ENCODE results near the gene GDF11.

GDF11 gene

DNA sequence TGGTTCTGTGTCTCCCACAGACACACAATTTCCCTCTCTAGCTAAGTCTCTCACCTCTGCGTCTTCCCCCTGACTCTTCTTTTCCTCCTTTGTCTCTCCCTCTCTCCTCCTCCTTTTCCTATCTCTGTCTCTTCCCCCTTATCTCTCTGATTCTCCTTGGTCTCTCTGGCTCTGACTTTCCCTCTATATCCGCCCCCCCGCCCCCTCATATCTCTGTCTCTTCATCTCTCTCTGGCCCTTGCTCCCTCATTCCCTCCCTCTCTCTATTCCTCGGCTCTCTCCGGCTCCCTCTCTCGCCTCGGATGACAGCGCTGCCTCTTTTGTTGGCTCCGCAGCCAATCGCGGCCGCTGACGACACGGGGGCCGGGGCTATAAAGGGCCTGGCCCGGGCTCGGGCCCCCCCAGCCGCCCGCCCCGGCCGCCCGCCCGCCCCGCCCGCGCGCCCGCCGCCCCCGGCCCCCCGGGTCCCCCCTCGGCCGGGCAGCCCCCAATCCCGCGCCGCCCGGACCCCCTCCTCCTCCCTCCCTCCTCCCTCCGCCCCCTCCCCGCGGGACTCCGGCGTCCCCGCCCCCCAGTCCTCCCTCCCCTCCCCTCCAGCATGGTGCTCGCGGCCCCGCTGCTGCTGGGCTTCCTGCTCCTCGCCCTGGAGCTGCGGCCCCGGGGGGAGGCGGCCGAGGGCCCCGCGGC, at the start of gene GDF11:
Gene GDF11 (plus strand): TSS at position 404 of the 687 bp plus-strand sequence. CDS start 195 bp downstream, at position 599.
- peak; percentile 77 to 81 for DNase-seq

DNA sequence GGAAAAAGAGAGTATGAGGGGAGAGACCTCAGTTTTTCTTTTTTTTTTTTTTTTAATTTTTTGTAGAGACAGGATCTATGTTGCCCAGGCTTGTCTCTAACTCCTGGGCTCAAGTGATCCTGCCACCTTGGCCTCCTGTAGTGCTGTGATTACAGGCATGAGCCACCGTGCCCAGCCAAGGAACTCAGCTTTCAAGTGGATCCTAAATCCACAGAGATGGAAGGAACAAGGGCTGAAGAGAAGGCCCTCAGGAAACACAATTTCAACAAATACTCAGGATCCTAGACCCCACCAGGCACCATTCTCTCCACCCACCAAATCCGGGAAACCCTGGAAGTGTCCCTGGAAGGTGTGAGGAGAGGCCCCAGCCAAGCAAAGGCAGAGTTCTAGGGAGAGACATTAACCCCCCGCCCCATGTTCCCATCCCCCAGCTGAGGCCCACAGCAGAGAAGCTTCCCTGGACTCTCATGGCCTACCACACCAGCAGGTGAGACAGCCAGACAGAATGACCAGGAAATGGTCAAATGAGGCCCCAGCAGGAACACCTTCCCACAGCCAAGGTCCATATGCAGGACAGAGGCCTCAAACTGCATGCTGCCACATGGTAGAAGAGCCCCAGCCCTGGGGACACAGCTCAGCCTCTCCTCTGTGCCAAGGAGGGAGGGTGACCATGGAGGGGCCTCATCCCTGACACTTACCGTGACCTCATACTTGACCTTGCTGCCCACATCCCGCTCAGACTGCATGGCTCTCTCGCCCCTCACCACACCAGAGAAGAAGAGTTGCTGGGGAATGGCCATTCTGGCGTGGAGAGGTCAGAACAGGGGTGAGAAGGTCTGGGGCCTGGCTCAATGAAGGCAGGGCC, 49.4 kb upstream of the GDF11 start:
- no peak for DNase-seq

DNA sequence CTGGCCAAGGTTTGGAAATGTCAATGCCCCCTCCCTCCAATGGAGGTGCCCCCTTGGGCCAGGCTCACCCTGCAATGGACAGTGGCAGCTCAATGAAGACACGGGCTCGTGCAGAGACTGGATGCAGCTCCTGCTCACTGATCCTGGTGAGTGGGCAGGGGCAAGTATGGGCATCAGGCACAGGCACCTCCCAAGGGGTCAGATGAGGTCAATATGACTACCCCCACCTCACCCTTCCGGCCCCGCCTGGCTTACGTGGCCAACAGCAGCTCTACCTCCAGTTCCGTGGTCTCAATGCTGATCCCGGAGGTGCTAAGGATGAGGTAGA, 48.8 kb upstream of the GDF11 start:
- no peak for DNase-seq

DNA sequence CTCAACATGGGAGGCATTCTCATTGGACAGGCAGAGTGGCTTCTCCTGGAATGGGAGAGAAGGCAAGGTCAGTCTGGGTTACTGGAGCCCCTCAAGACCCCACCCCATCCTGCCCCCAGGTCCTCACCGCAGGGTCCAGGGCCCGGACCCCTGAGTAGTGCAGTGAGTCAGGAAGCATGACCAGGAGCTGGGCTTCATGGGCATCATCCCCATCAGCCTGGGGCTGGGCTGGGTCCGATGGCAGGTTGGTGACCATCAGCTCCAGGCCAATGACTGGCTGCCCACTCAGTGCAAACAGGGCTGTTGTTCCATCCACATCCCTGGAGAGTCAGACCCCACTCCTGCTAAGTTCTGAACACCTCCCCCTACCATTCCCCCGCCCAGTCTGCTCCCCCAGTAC, 48.3 kb upstream of the GDF11 start:
- DNase-seq = no peak

DNA sequence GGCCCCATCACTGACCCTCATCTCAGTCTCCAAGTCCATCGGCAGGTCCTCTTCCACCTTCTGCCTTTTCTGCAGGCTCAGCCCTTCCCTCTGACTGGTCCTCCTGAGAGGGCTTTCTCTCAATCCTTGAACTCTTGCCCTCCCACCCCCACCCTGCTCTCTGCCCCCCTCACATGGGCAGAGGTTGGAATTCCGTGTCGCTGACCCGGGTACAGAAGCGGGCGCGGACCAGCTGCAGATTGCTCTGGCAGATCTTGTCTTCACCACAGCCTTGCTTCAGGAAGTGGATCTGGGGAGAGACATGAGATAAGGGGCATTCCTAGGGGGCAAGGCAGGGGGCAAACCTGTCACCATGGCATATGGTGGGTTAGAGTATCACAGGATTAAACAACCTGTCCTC, 47.6 kb upstream of the GDF11 start:
- DNase-seq = no peak

DNA sequence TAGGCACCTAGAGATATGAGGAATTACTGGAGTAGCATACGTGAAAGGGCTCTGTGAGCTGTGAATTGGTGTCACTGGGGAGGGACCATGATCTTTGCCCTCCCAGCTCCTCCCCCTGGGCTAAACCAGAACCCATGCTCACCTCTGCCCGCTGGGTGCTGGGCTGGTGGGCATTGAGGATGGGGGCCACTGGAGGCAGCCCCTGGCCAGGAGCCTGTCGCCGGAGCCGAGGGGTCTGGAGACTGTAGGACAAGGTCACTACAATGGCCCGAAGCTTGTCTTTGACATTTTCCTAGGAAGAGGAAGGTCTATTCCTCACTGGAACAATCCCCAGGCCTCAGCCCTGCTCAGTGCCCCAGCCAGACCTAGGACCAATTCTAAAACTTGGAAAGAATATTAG, 46.8 kb upstream of the GDF11 start:
- DNase-seq = no peak

DNA sequence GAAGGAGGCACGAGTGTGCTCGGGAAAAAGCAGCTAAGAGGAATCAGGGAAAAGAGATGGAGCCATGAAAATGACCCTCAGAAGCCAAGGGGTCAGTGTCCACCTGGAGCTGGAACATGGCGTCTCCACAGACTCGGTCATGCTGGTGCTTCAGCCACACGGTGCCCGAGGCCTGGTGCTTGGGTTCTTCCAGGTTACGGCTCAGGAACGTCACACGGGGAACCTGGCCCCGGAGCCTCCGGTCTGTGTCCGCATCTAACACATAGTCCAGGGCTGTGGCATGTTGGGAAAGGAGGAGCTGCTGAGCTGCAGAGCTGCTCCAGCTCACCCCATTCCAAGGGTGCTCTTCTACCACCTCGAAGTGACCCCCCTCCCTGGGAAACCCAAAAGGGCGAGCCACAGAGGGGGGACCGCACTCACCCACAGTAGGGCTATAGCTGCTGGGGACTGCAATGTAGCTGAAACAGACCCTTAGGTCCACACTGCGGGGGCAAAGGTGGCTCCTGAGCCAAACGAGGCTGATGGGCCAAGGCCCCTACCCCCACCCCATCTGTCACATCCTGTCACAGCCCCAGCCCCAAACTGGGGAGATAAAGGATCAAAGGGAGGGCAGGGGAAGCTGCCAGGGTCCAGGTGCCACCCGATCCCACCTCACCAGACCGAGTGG, 46.0 kb upstream of the GDF11 start:
- DNase-seq = no peak

DNA sequence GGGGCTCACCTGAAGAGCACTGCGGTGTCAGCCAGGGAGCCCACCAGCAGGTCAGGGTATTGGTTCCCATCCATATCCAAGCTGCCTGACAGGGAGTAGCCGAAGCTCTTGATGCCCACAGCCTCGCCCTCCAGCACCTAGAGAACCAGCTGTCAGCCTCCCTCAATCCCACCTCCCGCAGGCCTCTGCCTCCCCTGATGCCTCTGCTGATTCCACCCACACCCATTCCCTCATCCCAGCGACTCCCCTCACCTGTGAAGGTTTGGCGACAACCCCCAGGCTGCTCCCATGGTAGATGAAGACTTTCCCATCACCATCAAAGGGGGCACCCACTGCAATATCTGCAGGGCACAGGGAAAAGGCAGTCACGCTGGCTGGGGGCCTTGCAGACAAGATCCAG, 45.2 kb upstream of the GDF11 start:
- no peak for DNase-seq

DNA sequence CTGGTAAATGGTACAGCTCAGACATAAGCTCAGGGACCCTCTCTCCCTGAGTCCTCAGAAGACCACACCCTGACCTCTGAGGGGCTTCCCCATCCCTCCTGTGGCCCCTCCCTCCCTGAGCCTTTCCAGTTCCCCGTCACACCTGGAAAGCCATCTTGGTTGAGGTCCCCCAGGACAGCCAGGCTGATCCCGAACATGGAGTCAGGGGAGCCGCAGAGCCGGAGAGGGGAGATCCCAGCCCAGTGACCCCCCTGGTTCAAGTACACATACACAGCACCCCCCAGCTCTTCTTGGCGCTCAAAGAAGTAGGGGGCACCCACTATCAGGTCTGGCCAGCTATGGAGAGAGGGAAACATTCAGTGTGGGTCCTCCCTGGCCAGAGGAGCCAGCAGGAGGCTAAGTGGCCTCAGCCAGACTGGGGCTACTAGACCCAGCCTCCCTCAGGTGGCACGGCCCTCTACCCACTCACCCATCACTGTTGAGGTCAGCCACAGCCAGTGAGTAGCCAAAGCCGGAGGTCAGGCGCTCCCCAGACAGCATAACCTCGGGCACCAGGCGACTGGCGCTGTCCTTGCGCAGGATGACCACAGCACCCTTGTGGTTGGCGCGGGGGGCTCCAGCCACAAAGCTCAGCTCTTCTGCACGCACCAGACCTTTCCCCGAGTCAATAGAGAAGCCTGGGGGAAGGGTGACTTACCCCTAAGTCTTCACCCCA, 44.5 kb upstream of the GDF11 start:
- DNase-seq = no peak

DNA sequence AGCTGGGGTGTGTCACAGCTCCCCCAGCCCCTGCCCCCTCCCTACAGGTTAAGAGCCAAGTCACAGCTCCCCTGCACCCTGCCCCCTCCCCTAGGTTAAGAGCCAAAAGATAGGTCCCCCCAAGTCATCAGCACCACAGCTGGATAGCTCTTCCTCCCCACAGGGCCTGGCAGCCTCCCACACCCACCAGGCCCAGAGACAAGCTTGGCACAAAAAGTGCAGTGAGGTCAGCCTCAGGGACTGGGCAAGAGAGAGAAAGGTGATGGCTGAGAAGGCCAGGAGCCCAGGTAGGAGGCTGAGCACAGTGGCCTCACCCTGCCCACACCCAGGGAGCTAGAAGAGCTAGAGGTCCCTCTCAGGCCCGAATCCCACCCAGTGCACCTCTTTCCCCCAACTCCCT, 44.0 kb upstream of the GDF11 start:
- no peak for DNase-seq

DNA sequence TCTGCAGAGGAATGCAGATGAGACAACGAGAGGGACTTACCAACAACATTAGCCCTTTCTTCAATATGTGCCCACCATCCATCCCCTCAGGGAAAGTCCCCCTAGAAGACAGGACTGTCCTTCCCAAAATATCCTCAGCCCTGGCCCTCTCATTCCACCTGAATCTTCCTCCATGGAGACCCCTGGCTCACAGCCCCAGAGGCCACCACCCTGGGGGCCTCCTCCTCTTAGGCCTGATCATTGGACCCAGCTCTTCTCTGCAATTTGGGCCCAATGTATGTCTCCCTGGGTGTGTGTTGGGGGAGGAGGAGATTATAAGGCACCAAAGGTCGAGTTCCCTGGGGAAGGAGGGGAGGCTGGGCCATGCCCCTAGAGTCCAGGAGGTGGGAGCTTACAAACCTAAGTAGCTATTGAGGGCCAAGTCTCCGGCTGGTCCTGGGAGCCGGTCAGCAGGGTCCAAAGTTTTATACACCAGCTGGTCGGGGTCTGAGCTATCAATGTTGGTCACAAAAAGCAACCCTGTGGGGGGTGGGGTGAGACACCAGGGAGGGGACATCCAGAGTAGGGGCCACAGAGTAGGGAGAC, 43.4 kb upstream of the GDF11 start:
- no peak for DNase-seq

DNA sequence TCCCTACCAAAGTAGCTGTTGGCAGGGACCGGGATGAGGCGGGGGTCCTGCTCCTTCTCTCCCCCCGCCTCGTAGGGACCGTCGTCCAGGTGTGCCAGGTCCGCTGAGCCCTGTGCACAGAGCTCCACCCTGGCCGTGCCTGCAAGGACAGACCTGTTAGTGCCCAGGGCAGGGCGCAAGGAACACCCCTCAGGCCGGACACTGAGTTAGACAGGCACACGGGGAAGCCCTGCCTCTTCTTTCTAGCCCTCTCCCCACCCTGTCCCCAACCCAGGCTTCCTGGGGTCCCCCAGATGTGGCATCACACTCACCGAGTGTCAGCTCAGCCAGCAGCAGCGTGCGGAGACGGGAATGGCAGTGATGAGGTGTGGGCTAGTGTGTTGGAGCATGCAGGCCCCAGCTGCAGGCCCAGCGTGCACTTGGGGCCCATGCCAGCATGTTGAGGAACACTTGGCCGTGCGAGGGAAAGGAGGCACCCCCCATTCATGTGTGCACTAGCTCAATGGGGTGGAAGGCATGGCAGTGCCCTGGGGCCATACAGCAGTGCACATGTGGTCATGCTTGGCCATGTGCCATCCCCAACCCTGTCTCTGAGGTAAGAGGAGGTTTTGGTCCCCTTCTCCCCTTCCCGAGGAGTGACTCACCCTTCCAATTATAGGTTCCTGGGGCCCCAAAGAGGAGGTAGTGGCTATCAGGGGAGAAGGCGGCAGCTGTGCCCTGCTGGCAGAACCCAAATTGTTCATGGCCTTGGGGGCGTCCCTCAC, 42.5 kb upstream of the GDF11 start:
- no peak for DNase-seq

DNA sequence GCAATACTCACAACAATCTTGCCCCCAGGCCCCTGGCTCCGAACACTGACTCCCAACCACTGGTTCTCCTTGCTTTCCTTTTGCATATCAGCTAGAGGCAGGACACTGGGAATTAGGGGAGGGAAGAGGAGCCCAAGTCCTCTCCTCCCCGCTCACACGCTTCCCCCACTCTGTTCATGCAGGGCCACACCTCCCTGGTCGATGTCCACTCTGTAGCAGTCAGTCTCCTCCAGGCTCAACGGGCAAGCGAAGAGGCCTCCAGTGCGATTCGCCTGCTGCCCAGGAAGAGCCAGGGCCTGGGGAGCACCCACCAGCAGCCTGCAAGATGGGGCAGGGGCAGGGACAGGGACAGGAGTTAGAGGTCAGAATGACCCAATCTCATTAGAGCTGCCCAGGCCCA, 40.1 kb upstream of the GDF11 start:
- no peak for DNase-seq

DNA sequence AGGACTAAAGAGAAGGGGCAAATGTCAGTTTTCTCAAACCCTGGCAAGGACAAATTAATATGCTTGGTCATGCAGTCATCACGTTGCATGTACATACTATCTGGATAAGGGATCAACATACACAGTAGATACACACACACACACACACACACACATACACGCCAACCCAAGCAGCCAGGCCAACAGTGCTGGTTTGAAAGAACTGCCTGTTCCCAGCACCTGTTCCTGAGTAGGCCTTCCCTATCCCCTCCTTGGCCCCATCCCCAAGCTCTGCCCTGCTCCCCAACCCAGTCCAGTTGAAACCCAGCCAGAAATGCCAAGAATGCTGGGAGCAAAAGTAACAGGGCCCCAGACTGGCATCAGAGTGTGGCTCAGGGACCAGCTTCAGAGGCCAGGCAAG, 39.6 kb upstream of the GDF11 start:
- no peak for DNase-seq

DNA sequence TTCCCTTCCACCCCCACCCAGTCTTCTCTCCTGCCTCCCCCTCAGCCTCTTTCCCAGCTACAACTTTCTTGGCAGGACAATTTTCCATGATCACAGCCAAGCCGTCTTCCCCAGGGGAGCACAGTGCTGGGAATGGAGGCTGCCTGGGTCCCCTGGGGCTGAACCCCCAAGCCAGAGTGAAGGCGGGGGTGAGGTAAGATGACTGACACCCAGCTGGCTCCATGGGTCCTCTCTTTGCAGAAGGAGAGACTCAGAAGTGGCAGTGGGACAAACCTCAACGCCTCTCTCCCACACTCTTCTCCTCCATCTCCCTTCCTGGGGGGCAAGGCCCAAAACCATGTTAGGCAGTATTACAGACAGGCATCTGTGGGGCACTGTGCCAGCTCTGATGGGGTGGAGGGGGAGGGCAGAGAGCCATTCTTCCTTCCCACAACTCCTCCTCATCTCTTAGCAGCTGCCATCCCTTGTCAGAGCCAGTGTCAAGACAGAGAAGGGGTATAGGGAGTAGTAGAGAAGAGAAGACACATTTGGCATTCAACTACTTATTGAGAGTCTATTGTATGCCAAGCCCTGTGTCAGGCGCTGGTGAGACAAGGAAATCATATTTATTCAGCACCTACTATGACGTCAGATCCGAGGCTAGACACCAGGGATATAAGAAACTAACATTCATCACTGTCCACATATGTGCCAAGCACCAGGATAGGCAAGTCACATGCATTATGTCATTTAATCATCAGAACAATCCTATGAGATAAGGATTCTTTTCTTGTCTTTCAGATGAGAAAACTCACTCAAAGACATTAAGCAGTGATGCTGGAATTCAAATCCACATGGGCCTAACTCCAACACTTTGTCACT, 38.8 kb upstream of the GDF11 start:
- no peak for DNase-seq

DNA sequence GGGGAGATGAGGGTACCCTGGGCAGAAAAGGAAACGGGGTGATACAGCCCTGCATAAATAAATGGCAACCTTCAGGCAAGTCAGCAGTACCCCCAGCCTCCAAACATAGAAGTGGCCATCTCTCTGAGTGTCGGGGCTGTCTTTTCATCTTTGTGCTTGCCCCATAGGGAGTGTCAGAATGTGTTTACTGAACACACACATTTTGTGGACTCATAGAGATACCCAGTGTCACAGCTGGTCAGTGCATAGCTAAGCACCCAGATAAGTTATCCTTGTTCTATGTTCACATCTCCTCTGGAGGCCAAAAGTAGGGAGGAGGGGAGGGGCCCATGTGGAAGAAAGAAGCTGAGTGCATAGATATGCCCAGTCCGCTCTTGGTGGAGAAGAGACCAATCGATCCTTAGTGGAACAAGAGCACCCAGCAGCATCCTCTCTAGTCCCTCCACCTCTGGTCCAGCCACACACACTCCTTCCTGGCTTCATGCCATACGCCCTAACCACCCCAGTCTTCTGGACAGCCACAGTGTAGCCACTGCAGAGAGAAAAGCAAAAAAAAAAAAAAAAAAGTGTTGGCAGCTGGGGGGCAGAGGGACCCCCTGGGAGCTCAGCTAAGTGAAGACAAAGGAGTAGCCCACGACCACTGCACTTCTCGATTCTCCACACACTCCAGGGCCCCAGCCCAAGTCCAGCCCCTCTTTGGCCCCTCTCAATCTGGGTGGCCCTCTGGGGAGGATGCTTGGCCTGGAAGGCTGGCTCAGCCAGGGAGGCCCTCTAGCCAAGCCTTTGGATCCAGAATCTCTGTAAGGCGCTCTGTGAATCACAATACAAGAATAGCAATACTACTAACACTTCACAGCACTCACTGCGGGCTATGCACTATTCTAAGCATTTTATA, 37.9 kb upstream of the GDF11 start:
- no peak for DNase-seq

DNA sequence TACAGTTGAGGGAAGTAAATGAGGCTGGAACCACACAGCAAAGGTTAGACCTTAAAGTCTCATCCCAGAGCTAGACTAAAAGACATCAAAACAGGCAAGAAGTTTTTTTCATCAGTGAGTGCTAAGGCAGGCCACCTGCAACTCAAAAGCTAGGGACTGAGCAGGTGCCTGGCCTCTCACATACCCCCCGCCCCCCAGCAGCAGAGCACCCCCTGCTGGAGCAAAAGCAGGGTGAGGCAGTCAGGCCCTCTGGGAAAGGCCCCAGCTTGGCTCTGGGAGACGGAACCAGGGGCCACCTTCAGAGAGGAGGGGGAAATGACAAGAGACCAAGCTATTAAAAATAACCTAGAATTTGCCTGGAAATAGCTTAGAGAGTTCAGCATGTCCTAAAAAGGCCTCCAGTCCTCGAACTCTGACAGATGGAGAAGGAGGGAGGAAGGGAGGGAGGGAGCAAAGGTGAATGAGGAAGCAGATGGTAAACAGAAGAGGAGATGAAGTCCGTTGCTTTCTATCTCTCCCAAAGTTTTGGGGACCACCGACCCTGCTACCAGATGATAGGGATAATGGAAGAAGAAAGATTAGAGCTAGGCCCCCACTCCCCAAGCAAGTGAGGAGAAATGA, 37.0 kb upstream of the GDF11 start:
- DNase-seq = no peak

DNA sequence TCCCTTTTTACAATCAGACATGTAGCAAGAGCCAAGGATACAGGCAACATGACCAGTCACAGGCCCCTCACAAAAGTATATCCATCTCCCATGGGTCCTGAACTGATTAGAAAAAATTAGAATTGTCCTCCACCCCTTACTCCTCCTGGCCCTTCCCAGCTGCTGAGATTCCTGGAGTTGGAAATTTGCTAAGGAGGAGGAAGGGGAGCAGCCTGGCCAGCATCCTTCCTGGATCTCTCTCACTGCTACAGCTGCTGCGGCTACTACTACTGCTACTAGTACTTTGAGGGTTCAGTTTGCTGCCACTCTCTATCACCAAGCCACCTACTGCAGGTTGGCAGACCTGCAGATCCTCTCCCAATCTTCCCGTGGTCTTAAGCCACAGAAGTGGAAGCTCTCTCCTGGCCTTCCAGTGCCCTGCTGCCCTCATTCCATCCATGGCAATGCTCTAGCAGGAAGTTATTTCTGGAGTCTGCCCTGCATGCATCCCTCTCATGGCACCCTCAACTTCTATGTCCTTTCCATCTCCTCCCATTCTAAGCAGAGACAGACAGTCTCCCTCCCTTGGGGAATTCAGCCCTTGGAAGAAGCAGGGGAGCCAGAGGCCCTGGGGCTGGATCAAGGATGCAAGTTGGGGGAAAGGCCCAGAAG, 36.2 kb upstream of the GDF11 start:
- DNase-seq = no peak

DNA sequence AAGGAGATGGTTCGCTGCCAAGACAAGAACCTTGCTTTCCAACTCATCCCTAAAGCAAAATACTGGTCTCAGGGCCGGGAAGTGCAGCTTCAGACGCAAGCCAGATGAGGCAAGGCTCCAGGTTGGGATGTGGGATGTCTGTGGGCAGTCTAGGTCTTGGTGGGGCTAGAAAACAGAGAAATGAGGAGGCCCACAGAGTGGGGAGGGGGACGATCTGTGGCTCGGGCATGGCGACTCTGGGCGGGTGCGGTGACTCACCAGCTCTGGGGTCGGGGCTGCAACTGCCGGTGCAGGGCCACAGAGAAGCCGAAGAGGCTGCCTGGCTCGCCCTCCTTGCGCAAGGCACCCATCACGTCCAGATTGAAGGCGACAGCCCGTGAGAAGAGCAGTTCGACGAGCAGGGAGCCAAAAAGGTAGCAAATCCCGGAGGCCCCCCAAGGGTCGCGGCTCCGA, 35.7 kb upstream of the GDF11 start:
- DNase-seq = no peak

Measured in hippocampal formation (tissue), 2 donors.